ENCODE measurements around the gene PFDN5. TPM values are rescaled to one million over a fixed set of nuclear protein-coding genes. Genes with fewer than 3 reads are reported as not detected.

PFDN5 gene
- total RNA-seq, 1 experiment from 2014 or later: 519 TPM

DNA sequence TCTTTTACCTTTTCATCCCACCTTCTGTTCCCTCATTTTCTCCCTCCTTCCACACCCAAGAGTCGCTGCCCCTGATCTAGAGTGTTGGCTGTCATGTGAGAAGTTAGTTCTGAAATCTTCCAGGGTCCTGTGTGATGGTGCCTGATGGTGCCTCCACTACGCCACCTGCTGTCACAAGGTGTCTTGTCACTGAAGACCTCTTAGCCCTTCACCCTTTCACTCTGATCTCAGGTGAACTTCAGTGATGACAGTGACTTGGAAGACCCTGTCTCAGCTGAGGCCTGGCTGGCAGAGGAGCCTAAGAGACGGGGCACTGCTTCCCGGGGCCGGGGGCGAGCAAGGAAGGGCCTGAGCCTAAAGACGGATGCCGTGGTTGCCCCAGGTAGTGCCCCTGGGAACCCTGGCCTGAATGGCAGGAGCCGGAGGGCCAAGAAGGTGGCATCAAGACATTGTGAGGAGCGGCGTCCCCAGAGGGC lies 7.6 kb upstream of the PFDN5 start:
- Histone ChIP-seq H3K9me2 (replicated peaks; ENCODE audit: low read length) (no peaks in the 10 kb centered on the region), H3K9ac (ENCODE audit: low read length) (no peak overlapping the region), H3K36me3 (ENCODE audit: low read depth, low read length) (peaks cover 44% of the 10 kb centered on the region), H3K4me3 (ENCODE audit: low read length) (no peak overlapping the region), H3K9me3 (ENCODE audit: low read length) (no peaks in the 10 kb centered on the region), H3K27me3 (ENCODE audit: low read length) (no peaks in the 10 kb centered on the region), H3K4me2 (ENCODE audit: low read length) (no peak overlapping the region), H2AFZ (ENCODE audit: low read length) (no peak overlapping the region), H3K4me1 (ENCODE audit: insufficient read depth, low read length) (peaks cover 29% of the 10 kb centered on the region), H3F3A (ENCODE audit: low read length, unreplicated experiment) (no peaks in the 10 kb centered on the region), H3K79me2 (ENCODE audit: low read length) (no peaks in the 10 kb centered on the region), H3K27ac (ENCODE audit: low read length) (no peak overlapping the region), H4K20me1 (ENCODE audit: low read length) (no peaks in the 10 kb centered on the region)
- TF ChIP-seq, protein P1, sequence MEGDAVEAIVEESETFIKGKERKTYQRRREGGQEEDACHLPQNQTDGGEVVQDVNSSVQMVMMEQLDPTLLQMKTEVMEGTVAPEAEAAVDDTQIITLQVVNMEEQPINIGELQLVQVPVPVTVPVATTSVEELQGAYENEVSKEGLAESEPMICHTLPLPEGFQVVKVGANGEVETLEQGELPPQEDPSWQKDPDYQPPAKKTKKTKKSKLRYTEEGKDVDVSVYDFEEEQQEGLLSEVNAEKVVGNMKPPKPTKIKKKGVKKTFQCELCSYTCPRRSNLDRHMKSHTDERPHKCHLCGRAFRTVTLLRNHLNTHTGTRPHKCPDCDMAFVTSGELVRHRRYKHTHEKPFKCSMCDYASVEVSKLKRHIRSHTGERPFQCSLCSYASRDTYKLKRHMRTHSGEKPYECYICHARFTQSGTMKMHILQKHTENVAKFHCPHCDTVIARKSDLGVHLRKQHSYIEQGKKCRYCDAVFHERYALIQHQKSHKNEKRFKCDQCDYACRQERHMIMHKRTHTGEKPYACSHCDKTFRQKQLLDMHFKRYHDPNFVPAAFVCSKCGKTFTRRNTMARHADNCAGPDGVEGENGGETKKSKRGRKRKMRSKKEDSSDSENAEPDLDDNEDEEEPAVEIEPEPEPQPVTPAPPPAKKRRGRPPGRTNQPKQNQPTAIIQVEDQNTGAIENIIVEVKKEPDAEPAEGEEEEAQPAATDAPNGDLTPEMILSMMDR (conservative IDR thresholded peaks at IDR 0.05; ENCODE audit: low read depth, low read length): peak; percentile 90
- TF ChIP-seq EZH2 (IDR thresholded peaks at IDR 0.05; ENCODE audit: low read length, unreplicated experiment) (no peak), EZH2phosphoT487 (IDR thresholded peaks at IDR 0.05; ENCODE audit: borderline replicate concordance, low read length) (no peak)
- peak; percentile 68 for DNase-seq
- CTCF ChIA-PET: interaction anchor here (0.7 to 2.2 kb wide), 2 partner anchors 74 to 1085 kb away, joined by 5 to 13 read pairs; no protein-coding TSS in a partner anchor
- intact Hi-C loops (cut with micrococcal nuclease): loop anchor here (1.0 kb wide), 1 partner anchor 74 kb away; no protein-coding TSS in a partner anchor
- no TSS peak for BruUV-seq (replicated peaks)
- ATAC-seq: peak; percentile 61
- POLR2A ChIA-PET (ENCODE audit: unreplicated experiment): no interaction called here

DNA sequence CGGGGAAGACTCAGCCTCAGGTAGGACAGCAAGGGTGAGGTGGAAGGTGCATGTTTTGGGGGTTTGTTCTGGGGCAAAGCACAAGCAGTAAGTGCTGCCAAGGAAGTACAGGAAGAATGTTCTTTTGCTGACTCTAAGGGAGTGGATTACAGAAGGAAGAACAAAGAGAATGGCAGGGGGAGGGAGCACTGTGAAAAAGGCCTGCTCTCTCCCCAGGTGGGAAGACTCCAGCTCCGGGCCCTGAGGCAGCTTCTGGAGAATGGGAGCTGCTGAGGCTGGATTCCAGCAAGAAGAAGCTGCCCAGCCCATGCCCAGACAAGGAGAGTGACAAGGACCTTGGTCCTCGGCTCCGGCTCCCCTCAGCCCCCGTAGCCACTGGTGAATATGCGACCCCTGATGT lies 7.0 kb upstream of the PFDN5 start:
- peaks cover 40% of the 10 kb centered on the region for H3K36me3 ChIP-seq (ENCODE audit: low read depth, low read length)
- no peaks in the 10 kb centered on the region for H3K9me2 ChIP-seq (replicated peaks; ENCODE audit: low read length)
- no peaks in the 10 kb centered on the region for H3K79me2 ChIP-seq (ENCODE audit: low read length)
- peaks cover 29% of the 10 kb centered on the region for H3K4me1 ChIP-seq (ENCODE audit: insufficient read depth, low read length)
- H3K4me3 ChIP-seq (ENCODE audit: low read length): no peak overlapping the region
- DNase-seq: no peak
- no TSS peak for BruUV-seq (replicated peaks)
- H3K4me2 ChIP-seq (ENCODE audit: low read length): no peak overlapping the region
- no peaks in the 10 kb centered on the region for H3F3A ChIP-seq (ENCODE audit: low read length, unreplicated experiment)
- no peak overlapping the region for H3K27ac ChIP-seq (ENCODE audit: low read length)
- H2AFZ ChIP-seq (ENCODE audit: low read length): no peak overlapping the region
- H3K27me3 ChIP-seq (ENCODE audit: low read length): no peaks in the 10 kb centered on the region
- ChIA-PET CTCF (interaction anchor here (2.2 kb wide), 1 partner anchor 74 kb away, joined by 13 read pairs; no protein-coding TSS in a partner anchor), POLR2A (ENCODE audit: unreplicated experiment) (interaction anchor here (0.6 kb wide), 1 partner anchor 30 kb away, joined by 3 read pairs; no protein-coding TSS in a partner anchor)
- no peaks in the 10 kb centered on the region for H3K9me3 ChIP-seq (ENCODE audit: low read length)
- TF ChIP-seq EZH2phosphoT487 (IDR thresholded peaks at IDR 0.05; ENCODE audit: borderline replicate concordance, low read length): no peak
- no peak for TF ChIP-seq EZH2 (IDR thresholded peaks at IDR 0.05; ENCODE audit: low read length, unreplicated experiment)
- TF ChIP-seq, protein P1 (conservative IDR thresholded peaks at IDR 0.05; ENCODE audit: low read depth, low read length): no peak
- H3K9ac ChIP-seq (ENCODE audit: low read length): no peak overlapping the region
- no peaks in the 10 kb centered on the region for H4K20me1 ChIP-seq (ENCODE audit: low read length)
- 0 out of 2 replicates have a peak, but pooled peaks have one; percentile 9 for ATAC-seq
- intact Hi-C loops (cut with micrococcal nuclease): no loop called here

DNA sequence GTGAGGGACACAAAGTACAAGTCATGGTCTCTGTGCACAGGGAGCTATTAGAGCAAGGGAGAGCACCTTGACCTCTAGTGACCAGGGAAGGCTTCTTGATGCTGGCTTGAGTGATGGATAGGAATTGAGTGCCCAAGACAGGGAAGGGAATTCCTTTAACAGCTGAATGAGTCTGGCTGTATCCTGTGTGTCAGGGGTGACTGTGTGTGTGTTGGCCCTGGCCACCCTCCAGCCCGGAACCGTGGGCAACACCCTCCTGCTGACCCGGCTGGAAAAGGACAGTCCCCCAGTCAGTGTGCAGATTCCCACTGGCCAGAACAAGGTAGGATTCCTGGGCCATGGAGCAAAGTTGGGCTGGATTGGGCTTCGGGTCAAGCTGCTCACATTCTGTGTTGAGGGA lies 5.5 kb upstream of the PFDN5 start:
- peaks cover 30% of the 10 kb centered on the region for H3K4me1 ChIP-seq (ENCODE audit: insufficient read depth, low read length)
- no peak overlapping the region for H3K4me3 ChIP-seq (ENCODE audit: low read length)
- peak overlapping the region; percentile 89 for H3K27ac ChIP-seq (ENCODE audit: low read length)
- no peaks in the 10 kb centered on the region for H3K79me2 ChIP-seq (ENCODE audit: low read length)
- ChIA-PET POLR2A (ENCODE audit: unreplicated experiment) (no interaction called here), CTCF (interaction anchor here (0.6 to 2.2 kb wide), 4 partner anchors 14 to 78 kb away, joined by 3 to 13 read pairs (median 6); partner anchors contain the start of gene AAAS)
- H3K27me3 ChIP-seq (ENCODE audit: low read length): no peaks in the 10 kb centered on the region
- no peaks in the 10 kb centered on the region for H3K9me2 ChIP-seq (replicated peaks; ENCODE audit: low read length)
- TF ChIP-seq EZH2 (IDR thresholded peaks at IDR 0.05; ENCODE audit: low read length, unreplicated experiment) (no peak), EZH2phosphoT487 (IDR thresholded peaks at IDR 0.05; ENCODE audit: borderline replicate concordance, low read length) (no peak)
- TF ChIP-seq, protein P1 (conservative IDR thresholded peaks at IDR 0.05; ENCODE audit: low read depth, low read length): no peak
- intact Hi-C loops (cut with micrococcal nuclease): no loop called here
- DNase-seq (peak; percentile 64), ATAC-seq (peak; percentile 87)
- no peaks in the 10 kb centered on the region for H3K9me3 ChIP-seq (ENCODE audit: low read length)
- H2AFZ ChIP-seq (ENCODE audit: low read length): no peak overlapping the region
- peak overlapping the region; percentile 34 for H3K4me2 ChIP-seq (ENCODE audit: low read length)
- H3K36me3 ChIP-seq (ENCODE audit: low read depth, low read length): peaks cover 35% of the 10 kb centered on the region
- H3F3A ChIP-seq (ENCODE audit: low read length, unreplicated experiment): no peaks in the 10 kb centered on the region
- peak overlapping the region; percentile 67 for H3K9ac ChIP-seq (ENCODE audit: low read length)
- no TSS peak for BruUV-seq (replicated peaks)
- H4K20me1 ChIP-seq (ENCODE audit: low read length): no peaks in the 10 kb centered on the region

Measured in PC-3 (cell line).